Fibroblast of the conjunctiva (primary cell): ENCODE results near the gene ADAT1.
A peak's percentile ranks its signal among the peaks of the same experiment; 100 is the strongest.

Experiments
- DNase-seq: peaks from one replicate; pipeline ENCODE4 v3.0.0-alpha.2; 2010; ENCODE audit warnings: low read depth

The ADAT1 gene

DNA sequence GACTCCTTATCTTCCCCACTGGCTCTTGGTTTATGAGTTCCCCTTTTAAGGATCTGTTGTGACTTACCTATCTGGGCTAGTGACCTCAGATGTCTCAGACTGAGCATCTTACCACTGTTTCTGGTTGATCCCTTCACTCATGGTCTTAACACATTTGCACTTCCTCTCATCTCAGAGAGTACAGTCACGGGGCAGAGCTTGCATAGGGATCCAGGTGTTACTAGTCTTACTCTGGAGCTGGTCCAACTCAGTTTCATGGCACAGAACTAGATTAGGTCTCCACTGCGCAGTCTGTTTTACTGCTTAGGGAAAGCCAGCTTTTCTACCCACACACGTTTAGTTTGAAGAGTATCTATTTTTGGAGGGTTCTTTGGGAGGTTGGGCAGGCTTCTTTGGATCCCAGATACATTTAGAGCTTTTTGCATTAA lies 46.7 kb downstream of the ADAT1 start:
- DNase-seq: no peak

DNA sequence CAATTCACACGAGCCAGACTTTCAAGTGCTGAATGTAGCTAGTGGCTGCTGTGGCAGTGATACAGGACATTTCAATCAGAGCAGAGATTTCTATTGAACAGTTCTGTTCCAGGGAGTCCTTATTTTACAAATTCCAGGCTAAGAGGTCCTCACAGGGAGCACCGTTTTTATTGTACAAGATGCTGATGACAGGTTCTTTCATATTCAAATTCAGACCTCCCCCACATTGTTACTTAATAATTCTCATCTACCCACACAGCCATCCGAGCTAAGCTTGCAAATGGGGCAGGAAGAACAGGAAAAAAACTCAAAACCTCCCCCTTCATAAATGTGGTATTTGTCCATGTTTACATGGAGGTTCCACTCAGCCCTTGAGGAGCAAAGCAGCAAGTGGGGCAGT lies 47.1 kb downstream of the ADAT1 start:
- DNase-seq: no peak

DNA sequence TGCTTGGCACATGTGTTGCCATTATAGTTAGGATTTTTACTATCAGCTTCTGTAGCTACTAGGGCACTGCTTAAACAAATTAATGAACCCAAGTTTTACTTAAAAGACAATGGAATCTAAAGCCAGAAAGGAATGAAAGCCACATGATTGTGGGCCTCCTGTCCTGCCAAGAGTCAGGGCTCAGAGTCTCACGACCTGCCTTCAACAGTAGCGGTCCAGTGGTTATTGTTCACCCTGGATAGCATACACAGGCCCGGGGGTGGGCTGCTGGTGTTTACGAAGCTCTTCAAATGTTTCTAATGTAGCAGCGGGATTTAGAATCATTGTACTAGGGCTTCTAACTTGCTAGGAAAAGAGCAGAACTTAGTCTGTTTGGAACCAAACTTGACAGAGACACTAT lies 49.1 kb downstream of the ADAT1 start:
- no peak for DNase-seq

DNA sequence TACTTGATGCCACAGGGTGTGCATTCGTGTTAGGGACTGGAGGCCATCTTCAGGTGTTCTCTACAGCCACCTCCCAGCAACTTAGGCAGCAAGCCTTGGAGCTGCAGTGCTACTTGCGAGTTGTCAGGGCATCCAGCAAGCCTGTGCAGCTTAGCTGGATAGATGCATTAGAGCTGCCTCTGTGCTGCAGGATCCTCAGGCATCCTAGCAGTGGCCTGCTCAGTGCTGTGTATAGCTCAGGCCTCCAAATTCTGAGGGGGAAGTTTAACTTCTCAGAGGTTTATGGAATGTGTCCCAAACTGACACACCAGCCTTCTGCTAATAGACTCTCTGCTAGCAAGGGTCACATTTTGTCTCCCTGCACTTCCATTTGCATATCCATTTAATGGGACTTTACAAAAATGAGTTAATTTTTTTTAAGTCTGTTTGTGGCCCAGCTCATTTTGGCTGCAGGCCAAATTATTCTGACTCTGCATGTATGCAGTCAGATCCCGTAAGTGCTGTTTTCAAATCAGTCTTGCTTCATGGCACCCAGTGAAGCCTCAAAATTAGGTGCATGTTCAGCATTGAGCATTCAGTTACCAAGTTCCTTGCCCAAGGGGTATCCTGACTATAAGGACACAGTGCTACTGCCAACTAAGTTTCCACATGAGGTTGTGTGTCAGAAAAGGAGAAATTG lies 50.1 kb downstream of the ADAT1 start:
- no peak for DNase-seq

DNA sequence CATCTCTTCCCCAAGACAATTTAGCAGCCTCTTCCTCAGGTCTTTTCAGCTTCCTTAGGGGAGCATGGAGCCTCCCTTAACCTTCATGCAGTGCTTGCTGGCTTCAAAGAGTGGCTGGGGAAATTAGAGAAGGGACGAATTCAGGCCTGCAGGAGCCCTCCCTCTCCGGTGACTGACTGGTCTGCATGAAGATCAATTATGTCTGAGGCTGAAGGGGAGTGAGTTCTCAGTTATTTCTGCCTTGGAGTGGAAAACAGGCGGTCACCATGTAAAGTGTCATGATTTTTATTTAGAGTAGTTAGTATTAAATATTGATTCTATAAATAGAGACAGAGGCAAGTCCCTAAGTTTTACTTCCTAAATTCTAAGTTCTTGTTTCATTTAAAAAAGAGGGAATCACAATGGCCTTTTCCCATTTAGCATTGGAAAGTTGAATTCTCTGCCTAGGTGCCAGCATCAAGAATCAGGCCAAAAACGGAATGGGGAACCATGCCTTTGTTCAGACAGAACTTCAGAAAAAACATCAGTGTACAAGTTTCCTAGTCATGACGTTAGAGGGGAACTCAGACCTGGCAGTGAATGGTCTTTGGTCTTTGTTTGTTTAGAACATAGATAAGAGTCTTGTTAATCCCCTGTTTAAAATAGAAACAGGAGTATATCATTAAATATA lies 52.5 kb downstream of the ADAT1 start:
- DNase-seq: no peak

DNA sequence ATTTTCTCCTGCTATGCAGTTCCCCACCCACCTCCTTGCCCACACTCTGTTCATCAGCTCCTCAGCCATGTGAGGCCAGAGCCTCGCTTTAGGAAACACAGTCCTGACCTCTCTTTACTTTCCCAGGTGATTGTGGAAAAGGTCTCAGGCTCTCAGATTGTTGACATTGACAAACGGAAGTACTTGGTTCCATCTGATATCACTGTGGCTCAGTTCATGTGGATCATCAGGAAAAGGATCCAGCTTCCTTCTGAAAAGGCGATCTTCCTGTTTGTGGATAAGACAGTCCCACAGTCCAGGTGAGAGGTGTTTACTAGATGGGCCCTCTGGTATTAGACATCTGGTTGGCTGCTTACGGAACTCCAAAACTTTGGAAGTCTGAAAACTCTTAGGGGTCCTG lies 55.2 kb downstream of the ADAT1 start:
- no peak for DNase-seq

DNA sequence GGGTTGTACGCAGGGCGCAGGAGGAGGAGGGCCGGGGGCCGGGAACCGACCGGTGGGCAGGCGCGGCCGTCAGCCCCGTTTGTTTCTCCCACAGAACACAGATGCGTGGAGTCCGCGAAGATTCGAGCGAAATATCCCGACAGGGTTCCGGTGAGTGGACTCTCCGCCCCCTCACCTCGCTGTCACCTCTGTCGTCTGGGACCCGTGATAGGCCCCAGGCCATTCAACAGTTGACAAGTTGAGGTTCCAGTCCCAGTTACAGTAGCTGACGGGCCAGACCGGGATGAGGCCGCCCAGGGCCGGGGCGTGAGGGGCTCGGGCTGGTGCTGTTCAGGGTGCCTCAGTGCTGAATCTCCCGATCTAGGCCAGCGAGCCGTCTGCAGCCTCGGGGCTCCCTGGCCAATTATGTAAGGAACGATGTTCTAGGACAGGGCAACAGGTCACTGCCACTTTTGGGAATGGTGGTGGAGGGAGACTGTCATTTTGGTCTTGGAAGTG lies 56.3 kb downstream of the ADAT1 start:
- DNase-seq: no peak

DNA sequence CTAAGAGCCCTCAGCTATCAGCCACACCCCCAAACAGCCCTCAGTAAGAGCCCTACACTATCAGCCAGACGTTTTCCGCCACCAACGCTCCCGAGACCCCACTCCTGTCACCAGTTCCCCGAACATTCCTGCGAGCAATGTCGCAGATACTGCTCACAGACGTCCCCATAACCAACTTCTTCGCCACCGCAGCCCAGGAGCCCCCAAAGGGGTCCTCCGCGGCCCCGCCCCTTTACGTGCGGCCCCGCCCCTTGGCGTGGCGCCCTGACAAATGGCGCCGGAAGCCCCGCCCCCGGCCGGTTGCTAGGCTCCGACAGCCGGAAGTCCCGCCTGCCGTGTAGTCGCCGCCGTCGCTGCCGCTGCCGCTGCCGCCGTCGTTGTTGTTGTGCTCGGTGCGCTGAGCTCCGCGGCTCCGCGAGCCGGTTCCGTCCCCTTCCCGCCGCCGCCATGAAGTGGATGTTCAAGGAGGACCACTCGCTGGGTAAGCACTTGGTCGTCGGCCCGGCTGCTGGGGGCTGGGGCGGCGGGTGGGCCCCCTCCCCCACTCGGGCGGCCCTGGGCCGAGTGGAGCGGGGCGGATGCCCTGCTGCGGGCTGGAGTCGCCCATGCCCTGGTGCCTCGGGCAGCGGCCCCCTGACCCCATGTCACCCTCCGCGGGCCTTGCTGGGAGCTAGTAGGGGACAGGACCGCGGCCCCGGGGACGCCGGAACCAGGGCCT lies 56.9 kb downstream of the ADAT1 start, which contains the start of gene GABARAPL2:
Gene GABARAPL2, plus strand, starts transcription at position 340 of the 718 bp plus-strand sequence. Its CDS starts 108 bp downstream, at position 448.
- DNase-seq: peak; percentile 45

DNA sequence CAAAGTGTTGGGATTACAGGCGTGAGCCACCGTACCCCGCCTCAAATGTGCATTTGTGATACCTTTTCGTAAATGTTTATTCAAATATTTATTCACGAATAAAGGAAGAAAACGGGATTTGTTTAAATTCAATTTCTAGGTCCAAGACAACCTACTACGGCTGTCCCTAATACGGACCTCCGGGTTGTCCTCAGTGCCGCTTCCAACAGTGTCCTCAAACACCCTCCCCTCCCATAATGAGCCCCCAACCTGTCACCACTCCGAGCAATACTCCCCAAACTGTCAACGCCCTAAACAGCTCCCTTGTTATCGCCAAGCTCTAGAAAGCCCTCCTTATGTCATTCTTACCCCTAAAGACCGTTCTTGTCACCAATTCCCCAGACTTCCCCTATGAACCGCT lies 57.4 kb downstream of the ADAT1 start:
- DNase-seq: no peak

DNA sequence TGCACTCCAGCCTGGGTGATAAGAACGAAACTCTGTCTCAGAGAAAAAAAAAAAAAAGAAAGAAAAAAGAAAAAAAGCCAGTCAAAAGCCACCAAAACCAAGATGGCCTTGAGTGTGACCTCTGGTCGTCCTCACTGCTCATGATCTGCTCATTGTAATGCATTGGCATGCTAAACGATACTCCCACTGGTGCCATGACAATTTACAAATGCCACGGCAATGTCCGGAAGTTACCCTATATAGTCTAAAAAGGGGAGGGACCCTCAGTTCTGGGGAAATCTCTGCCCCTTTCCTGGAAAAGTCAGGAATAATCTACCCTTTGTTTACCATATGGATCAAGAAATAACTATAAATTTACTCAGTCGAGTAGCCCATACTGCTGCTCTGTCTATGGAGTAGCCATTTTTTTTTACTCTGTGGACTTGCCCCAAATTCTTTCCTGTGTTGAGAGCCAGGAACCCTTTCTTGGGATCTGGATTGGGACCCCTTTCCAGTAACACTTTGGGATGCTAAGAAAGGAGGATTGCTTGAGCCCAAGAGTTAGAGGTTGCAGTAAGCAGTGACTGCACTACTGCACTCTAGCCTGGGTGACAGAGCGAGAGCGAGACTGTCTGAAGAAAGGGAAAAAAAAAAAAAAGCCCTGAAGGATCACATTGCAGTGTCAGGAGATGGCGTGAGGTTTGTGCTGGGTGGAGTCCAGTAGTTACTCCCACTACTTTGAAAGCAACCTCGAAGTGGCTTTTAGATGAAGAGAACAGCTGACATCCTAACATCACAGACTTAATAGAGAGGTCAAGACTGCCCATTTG lies 63.3 kb downstream of the ADAT1 start:
- peak; percentile 34 for DNase-seq

DNA sequence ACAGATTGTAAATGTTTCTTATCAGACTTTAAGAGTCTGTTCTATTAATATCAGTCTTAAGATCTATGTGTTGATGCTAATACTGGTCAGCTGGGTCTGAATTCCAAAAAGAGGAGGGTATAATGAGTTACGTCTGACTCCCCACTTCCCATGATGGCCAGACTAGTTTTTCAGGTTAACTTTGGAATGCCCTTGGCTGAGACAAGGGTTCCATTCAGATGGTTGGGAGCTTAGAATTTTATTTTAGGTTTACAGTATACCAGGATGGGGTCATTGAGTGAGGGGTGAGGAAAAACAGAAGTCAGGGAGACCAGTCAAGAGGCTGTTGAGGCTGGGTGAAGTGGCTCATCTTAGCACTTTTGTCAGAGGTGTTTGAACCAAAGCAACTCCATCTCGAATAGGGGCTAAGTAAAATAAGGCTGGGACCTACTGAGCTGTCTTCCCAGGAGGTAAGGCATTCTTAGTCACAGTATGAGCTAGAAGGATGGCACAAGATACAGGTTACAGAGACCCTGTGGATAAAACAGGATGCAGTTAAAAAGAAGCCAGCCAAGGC lies 64.2 kb downstream of the ADAT1 start:
- DNase-seq: no peak

DNA sequence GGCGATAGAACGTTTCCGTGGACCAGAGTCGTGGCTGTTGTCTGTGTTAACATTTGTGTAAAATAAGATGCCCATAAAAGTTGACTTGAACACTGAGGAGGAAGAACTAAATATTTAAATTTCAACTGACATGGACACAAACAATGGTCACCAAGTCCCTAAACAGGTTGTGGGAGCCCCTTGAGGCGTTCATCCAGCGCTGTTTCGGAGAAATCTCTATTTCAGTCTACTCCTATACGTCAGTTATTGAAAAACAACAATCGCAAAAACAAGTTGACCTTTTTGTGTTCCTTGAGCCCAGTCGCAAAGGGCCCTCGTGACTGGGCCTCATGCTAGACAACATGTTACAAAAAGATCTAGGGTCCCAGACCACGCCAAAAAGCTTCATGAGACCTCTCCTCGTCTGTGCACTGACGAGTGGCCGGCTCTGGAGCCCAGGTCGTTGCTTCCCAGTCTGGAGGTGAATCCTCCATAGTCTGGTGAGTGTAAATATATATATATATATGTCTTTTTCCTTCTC lies 66.6 kb downstream of the ADAT1 start:
- DNase-seq: no peak

DNA sequence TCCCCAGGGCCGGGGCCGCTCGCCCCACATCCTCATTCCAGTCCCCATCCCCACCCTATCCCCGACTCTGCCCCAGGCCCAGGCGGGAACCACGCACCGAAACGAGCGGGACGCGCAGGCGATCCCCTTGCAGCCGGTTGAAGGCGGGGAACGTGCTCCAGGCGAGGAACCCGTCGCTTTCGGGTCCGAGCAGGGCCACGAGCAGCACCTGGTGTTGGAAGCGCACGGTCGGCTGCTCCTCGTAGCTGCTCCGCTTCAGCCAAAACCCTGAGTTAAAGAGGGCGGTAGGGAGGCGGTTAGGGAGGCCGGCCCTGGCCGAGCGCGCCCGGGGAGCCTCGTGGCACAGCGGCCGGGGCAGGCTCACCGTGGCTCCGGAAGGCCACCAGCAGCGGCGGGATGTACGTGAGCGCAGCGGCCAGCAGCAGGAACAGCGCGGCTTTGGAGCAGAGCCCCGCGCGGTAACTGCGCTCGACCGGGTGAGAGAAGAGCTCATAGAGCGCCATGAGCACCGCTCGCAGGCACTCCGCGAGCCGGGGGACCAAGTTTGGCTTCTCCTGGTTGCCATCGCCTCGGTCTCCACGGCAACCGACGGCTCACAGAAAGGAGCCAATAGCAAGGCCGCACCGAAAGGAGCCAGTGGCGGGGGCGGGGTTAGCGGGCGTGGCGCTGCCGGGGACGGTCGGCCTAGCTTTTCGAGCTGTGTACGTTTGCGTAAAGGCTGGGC lies 67.2 kb downstream of the ADAT1 start, which contains the start of gene TMEM231:
Gene TMEM231, minus strand, starts transcription at position 546 of the 724 bp plus-strand sequence. Its CDS starts 43 bp downstream, at position 503.
- peak; percentile 88 for DNase-seq

DNA sequence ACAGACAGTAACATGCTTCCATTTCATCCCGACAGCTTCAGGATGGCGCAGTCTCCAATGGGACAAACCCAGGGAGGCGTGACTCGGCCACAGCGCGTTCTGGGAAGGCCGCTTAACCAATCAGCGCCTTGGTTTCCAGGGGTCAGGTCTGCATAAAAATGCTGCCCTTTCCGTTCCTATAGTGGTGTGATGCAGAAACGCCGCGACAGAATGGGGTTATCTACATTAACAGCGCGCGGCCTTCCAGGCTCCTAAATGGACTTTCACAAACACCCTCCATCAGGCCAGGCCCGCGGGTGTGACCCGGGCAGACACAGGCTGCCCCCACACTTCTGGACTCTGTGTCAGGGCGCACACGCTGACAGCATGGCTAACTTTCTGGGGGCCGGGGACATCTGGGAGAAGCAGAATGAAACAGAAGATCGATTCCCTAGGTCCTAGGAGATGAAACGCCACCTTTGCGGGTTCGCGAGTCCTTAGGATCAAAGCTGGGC lies 67.8 kb downstream of the ADAT1 start:
- DNase-seq: peak; percentile 89

DNA sequence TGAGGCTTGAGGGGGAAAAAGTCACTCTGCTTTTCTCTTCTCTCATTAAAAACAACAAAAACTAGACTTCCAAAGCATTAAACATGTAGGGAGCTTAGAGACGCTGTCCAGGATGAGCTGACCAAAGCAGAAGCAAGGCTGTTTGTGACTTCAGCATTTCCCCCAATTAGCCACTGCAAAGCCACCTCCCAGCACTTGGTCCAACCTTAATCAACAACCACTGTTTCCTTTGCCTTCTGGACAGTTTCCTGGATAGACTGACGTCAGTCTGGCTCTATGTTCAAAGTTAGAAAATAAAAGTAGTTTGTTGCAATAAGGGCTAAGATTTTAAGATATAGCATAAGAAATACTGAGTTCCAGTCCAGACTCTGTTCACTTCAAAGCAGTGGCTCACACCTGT lies 70.1 kb downstream of the ADAT1 start:
- DNase-seq: no peak

DNA sequence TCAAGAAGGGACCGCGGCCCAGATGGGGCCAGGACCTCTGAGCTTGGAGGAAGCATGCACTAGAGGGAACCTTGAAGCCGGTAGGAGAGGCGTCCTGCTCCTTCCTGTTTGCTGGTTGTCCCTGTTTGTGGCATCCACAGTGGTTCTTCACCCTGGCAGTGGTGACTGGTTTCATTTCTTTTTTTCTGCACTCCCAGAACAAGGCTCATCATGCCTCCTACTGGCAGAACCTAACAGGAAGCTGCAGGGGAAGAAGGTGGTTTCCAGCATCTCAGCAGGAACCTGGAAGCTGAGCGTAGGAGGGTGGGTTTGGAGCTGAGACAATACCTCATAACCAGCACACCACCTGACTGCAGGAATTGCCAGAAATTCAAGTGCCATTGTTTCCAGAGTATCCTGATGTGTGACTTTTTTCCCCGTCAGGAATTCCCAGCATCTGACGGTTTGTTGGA lies 72.8 kb downstream of the ADAT1 start:
- DNase-seq: no peak
